SU-DHL-6 (cell line): Measurements from ENCODE around the gene DIAPH3.
"Not testable (repeated sequence)": the region's sequence is repeated elsewhere in the genome, so short reads cannot be mapped to it uniquely, and the experiment has no call there.

ENCODE experiments used
- H2AFZ ChIP-seq: fragments of 200-600 bp; sonication (generic); 2 replicates; pipeline ENCODE4 v1.6.1; 2014; ENCODE audit warnings: low read depth, mild to moderate bottlenecking, moderate library complexity, mixed read lengths, antibody characterized with exemption, low read length; ENCODE audit not compliant: severe bottlenecking
- H3F3A ChIP-seq: fragments of 200-600 bp; shearing (Covaris generic); 2 replicates; pipeline ENCODE4 v1.6.0; 2016; ENCODE audit warnings: antibody characterized with exemption, mild to moderate bottlenecking; ENCODE audit not compliant: insufficient read depth
- H3K27ac ChIP-seq: fragments of 200-600 bp; sonication (generic); 2 replicates; pipeline ENCODE4 v1.5.1; 2016; ENCODE audit warnings: low read depth, mild to moderate bottlenecking, low read length, moderate library complexity, mixed read lengths
- H3K27me3 ChIP-seq: fragments of 200-600 bp; sonication (generic), shearing (Covaris generic); 2 replicates; pipeline ENCODE4 v1.6.0; 2014; ENCODE audit warnings: mild to moderate bottlenecking, low read length
- H3K36me3 ChIP-seq: fragments of 200-600 bp; sonication (generic); 2 replicates; pipeline ENCODE4 v1.6.1; 2014; ENCODE audit warnings: mild to moderate bottlenecking, low read length, mixed read lengths
- H3K4me2 ChIP-seq: fragments of 300-600, 200-600 bp; shearing (Covaris generic), sonication (generic); 2 replicates; pipeline ENCODE4 v1.6.0; 2014; ENCODE audit warnings: low read length, low read depth, mild to moderate bottlenecking; ENCODE audit not compliant: poor library complexity, severe bottlenecking
- H3K4me3 ChIP-seq: fragments of 200-600 bp; sonication (generic); 2 replicates; pipeline ENCODE4 v1.5.1; 2014; ENCODE audit warnings: antibody characterized with exemption, low read length, mild to moderate bottlenecking, mixed read lengths; ENCODE audit not compliant: insufficient read depth, poor library complexity, severe bottlenecking
- H3K79me2 ChIP-seq: fragments of 200-600 bp; sonication (generic); 2 replicates; pipeline ENCODE4 v1.6.1; 2014; ENCODE audit warnings: mild to moderate bottlenecking, low read length, moderate library complexity; ENCODE audit not compliant: insufficient read depth
- H3K9ac ChIP-seq: fragments of 200-600 bp; sonication (generic); 2 replicates; pipeline ENCODE4 v1.7.0; 2014; ENCODE audit warnings: mild to moderate bottlenecking, low read length
- H3K9me2 ChIP-seq: fragments of 200-600 bp; sonication (generic); replicated peaks from 2 replicates; pipeline ENCODE4 v1.6.1; 2014; ENCODE audit warnings: low read length; ENCODE audit not compliant: insufficient read depth
- H3K9me3 ChIP-seq: fragments of 200-600 bp; sonication (generic); 2 replicates; pipeline ENCODE4 v1.6.1; 2014; ENCODE audit warnings: low read length, mixed read lengths; ENCODE audit not compliant: insufficient read depth
- H4K20me1 ChIP-seq: fragments of 200-600 bp; sonication (generic); 2 replicates; pipeline ENCODE4 v1.6.1; 2014; ENCODE audit warnings: low read depth, mild to moderate bottlenecking, antibody characterized with exemption, low read length, moderate library complexity, mixed read lengths
- EZH2phosphoT487 ChIP-seq: fragments of 200-600 bp; sonication (generic), shearing (Covaris generic); conservative IDR thresholded peaks from 2 replicates; pipeline ENCODE4 v1.6.1; 2018; ENCODE audit warnings: mild to moderate bottlenecking, antibody characterized with exemption, low read length, moderate library complexity, mixed read lengths
- TF ChIP-seq, protein P1 (sequence below): fragments of 200-600 bp; sonication (generic); IDR thresholded peaks from one replicate; pipeline ENCODE4 v1.5.1; 2017; ENCODE audit warnings: antibody characterized with exemption, mild to moderate bottlenecking, low read length, moderate library complexity; ENCODE audit not compliant: insufficient read depth, poor library complexity, severe bottlenecking

Gene DIAPH3

GRCh38 chr13:60091573-60091972, 72.2 kb downstream of the DIAPH3 start:
- Histone ChIP-seq H4K20me1 (no peaks in the 10 kb centered on the region), H3K9me3 (no peaks in the 10 kb centered on the region), H3K9ac (no peak overlapping the region), H2AFZ (no peak overlapping the region), H3K27ac (no peak overlapping the region), H3K4me2 (no peak overlapping the region), H3K36me3 (peaks cover 7% of the 10 kb centered on the region; the same call in 1 of the 2 replicates), H3K9me2 (no peaks in the 10 kb centered on the region), H3K79me2 (no peaks in the 10 kb centered on the region; the same call in 1 of the 2 replicates), H3F3A (0 out of 2 replicates have a peak, but pooled peaks cover 6% of the 10 kb centered on the region), H3K4me3 (no peak overlapping the region), H3K27me3 (no peaks in the 10 kb centered on the region)
- TF ChIP-seq, protein P1, sequence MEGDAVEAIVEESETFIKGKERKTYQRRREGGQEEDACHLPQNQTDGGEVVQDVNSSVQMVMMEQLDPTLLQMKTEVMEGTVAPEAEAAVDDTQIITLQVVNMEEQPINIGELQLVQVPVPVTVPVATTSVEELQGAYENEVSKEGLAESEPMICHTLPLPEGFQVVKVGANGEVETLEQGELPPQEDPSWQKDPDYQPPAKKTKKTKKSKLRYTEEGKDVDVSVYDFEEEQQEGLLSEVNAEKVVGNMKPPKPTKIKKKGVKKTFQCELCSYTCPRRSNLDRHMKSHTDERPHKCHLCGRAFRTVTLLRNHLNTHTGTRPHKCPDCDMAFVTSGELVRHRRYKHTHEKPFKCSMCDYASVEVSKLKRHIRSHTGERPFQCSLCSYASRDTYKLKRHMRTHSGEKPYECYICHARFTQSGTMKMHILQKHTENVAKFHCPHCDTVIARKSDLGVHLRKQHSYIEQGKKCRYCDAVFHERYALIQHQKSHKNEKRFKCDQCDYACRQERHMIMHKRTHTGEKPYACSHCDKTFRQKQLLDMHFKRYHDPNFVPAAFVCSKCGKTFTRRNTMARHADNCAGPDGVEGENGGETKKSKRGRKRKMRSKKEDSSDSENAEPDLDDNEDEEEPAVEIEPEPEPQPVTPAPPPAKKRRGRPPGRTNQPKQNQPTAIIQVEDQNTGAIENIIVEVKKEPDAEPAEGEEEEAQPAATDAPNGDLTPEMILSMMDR: no peak
- TF ChIP-seq EZH2phosphoT487: no peak

DNA sequence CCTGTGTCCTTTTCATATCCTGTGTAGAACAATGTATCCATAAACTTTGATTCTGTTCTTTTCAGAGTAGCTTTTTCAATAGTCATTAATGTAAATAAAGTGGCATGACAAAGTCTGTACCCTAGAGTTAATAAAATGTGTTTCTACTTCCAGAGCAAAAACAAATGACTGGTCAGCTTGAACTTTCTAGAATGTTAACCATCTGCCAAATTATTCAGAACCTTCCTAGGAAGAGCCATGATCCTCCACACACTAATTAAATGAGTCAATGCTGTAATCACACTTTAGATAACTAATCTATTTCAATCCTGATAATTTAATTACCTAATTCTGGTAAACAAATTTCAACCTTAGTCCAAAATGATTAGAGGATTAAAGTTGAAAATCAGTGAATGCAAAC, 73.2 kb downstream of the DIAPH3 start:
- Histone ChIP-seq H3K79me2 (no peaks in the 10 kb centered on the region), H3F3A (0 out of 2 replicates have a peak, but pooled peaks cover 6% of the 10 kb centered on the region), H3K36me3 (peaks cover 7% of the 10 kb centered on the region; the same call in 1 of the 2 replicates), H3K9ac (no peak overlapping the region), H3K9me3 (no peaks in the 10 kb centered on the region), H3K4me3 (no peak overlapping the region), H3K27ac (no peak overlapping the region), H4K20me1 (no peaks in the 10 kb centered on the region), H3K9me2 (no peaks in the 10 kb centered on the region), H2AFZ (no peak overlapping the region), H3K27me3 (no peaks in the 10 kb centered on the region), H3K4me2 (no peak overlapping the region)
- TF ChIP-seq, protein P1: no peak
- no peak for TF ChIP-seq EZH2phosphoT487

- not testable (repeated sequence) for H3K79me2 ChIP-seq, H4K20me1 ChIP-seq, H3K9ac ChIP-seq, H3K27me3 ChIP-seq, H3F3A ChIP-seq, H2AFZ ChIP-seq, H3K4me3 ChIP-seq, H3K9me2 ChIP-seq, H3K9me3 ChIP-seq, H3K36me3 ChIP-seq, H3K27ac ChIP-seq, H3K4me2 ChIP-seq
Observed at GRCh38 chr13:60083780-60084179, 79.9 kb downstream of the DIAPH3 start.

- Histone ChIP-seq H3K36me3 (peaks cover 10% of the 10 kb centered on the region), H3K9me3 (no peaks in the 10 kb centered on the region), H4K20me1 (no peaks in the 10 kb centered on the region), H3K27me3 (no peaks in the 10 kb centered on the region), H3K4me2 (no peak overlapping the region), H3K9ac (no peak overlapping the region), H3K27ac (no peak overlapping the region), H3K79me2 (0 out of 2 replicates have a peak, but pooled peaks cover 3% of the 10 kb centered on the region), H3K9me2 (no peaks in the 10 kb centered on the region), H3F3A (no peaks in the 10 kb centered on the region), H3K4me3 (no peak overlapping the region), H2AFZ (no peak overlapping the region)
- TF ChIP-seq EZH2phosphoT487: no peak
- TF ChIP-seq, protein P1: no peak
Observed at GRCh38 chr13:60080850-60081249, 82.9 kb downstream of the DIAPH3 start.
